Cardiac muscle cell (in vitro differentiated cells and primary cell): ENCODE results near the gene ATP23. TPM values are rescaled to one million over a fixed set of nuclear protein-coding genes. Genes with fewer than 3 reads are reported as not detected.

ENCODE experiments used
- DNase-seq, 2 donors: peaks; one replicate each; pipeline versions ENCODE4 v3.0.0 to v3.0.0-alpha.2; 2010 to 2017; ENCODE audit warnings: low read depth in 1 of 2, low spot score in 1 of 2
- H3K27ac ChIP-seq: fragments of 200-600 bp; sonication (generic); 2 replicates; pipeline ENCODE4 v1.5.1; 2016
- H3K27me3 ChIP-seq: fragments of 200-600 bp; sonication (generic); 2 replicates; pipeline ENCODE4 v1.6.0; 2016; ENCODE audit warnings: control low read depth
- H3K36me3 ChIP-seq: fragments of 200-600 bp; sonication (generic); 2 replicates; pipeline ENCODE4 v1.5.1; 2016; ENCODE audit warnings: control low read depth
- H3K4me1 ChIP-seq: fragments of 200-600 bp; sonication (generic); 2 replicates; pipeline ENCODE4 v1.8.1; 2017; ENCODE audit warnings: low read depth, mild to moderate bottlenecking, mixed run types
- H3K4me3 ChIP-seq: fragments of 200-600 bp; sonication (generic); 2 replicates; pipeline ENCODE4 v1.5.1; 2016; ENCODE audit warnings: mild to moderate bottlenecking
- H3K9me3 ChIP-seq: fragments of 200-600 bp; sonication (generic); 2 replicates; pipeline ENCODE4 v1.5.1; 2017; ENCODE audit warnings: low read depth, mild to moderate bottlenecking, control low read depth
- polyA plus RNA-seq: library from polyadenylated mRNA; unstranded; fragments of >200 nt; fragmentation: Nextera tagmentation; extraction: Ambion mirVana; gene quantifications from 2 replicates; pipeline ENCODE4 v1.2.1, GENCODE V29; 2016
- total RNA-seq: library from RNA; depleted of rRNA; stranded (reverse); fragments of >200 nt; gene quantifications from 2 replicates; pipeline ENCODE4 v1.2.3, GENCODE V29; 2016
- TF ChIP-seq, protein P1 (sequence below): IDR thresholded peaks from 2 replicates; pipeline ENCODE4 v1.5.1; 2012; ENCODE audit warnings: low read depth, mild to moderate bottlenecking, low read length

ATP23 gene
- total and polyA plus RNA-seq, 2 experiments from 2014 or later, result 9.2 to 11.4 TPM

DNA sequence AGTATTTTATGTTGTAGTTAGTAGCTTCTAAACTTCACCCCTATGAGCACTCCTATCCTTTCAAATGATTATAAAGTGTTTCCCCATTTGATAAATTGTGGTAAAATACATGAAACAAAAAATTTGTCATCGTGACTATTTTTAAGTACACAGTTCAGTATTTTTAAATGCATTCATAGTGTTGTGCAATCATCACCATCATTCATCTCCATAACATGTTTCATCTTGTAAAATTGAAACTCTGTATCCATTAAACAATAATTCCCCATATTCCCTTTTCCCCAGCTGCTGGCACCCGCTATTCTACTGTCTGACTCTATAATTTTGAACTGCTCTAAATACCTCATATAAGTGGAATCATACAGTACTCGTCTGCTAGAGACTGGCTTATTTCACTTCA lies 52.5 kb downstream of the ATP23 start:
- Histone ChIP-seq H3K9me3 (no peaks in the 10 kb centered on the region), H3K36me3 (no peaks in the 10 kb centered on the region), H3K4me3 (no peak overlapping the region), H3K27me3 (no peaks in the 10 kb centered on the region), H3K4me1 (no peaks in the 10 kb centered on the region), H3K27ac (no peak overlapping the region)
- TF ChIP-seq, protein P1, sequence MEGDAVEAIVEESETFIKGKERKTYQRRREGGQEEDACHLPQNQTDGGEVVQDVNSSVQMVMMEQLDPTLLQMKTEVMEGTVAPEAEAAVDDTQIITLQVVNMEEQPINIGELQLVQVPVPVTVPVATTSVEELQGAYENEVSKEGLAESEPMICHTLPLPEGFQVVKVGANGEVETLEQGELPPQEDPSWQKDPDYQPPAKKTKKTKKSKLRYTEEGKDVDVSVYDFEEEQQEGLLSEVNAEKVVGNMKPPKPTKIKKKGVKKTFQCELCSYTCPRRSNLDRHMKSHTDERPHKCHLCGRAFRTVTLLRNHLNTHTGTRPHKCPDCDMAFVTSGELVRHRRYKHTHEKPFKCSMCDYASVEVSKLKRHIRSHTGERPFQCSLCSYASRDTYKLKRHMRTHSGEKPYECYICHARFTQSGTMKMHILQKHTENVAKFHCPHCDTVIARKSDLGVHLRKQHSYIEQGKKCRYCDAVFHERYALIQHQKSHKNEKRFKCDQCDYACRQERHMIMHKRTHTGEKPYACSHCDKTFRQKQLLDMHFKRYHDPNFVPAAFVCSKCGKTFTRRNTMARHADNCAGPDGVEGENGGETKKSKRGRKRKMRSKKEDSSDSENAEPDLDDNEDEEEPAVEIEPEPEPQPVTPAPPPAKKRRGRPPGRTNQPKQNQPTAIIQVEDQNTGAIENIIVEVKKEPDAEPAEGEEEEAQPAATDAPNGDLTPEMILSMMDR, result no peak
- DNase-seq, result no peak

DNA sequence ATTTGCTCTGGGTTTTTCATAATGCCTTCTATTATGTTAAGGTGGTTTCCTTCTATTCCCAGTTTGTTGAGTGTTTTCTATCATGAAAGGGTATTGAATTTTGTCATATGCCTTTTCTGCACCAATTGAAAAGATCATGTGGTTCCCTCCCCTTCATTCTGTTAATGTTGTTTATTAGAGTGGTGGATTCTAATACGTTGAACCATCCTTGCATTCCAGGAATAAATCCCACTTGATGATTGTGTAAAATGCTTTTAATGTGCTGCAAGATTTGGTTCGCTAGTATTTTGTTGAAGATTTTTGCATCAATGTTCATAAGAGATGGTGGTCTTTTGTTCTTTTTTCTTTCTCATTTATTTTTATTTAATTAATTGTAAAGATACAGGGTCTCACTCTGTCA lies 55.2 kb downstream of the ATP23 start:
- H3K9me3 ChIP-seq, result no peaks in the 10 kb centered on the region
- no peaks in the 10 kb centered on the region for H3K27me3 ChIP-seq
- no peak overlapping the region for H3K4me3 ChIP-seq
- H3K27ac ChIP-seq, result no peak overlapping the region
- H3K36me3 ChIP-seq, result no peaks in the 10 kb centered on the region
- TF ChIP-seq, protein P1, result no peak
- no peaks in the 10 kb centered on the region for H3K4me1 ChIP-seq
- no peak for DNase-seq

DNA sequence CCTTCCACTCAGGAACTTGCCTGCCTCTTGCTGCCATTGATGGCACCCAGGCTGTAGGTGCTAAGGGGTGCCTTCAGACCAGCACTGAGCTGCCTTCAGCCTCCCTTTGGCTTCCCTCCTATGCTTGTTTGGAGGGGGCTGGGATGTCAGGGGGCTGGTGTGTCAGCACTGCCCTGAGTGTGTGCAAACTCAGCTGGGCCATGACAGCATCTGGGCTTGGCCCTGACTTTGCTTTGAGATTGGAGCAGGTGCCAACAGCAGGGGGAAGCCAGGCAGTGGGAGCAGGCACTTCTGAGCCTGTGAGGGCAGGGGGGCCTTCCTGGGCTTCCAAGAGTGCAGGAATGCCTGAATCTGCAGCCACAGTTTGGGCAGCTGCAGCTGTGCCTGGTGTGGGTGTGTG lies 56.9 kb downstream of the ATP23 start:
- Histone ChIP-seq H3K4me1 (no peaks in the 10 kb centered on the region), H3K9me3 (no peaks in the 10 kb centered on the region), H3K27me3 (no peaks in the 10 kb centered on the region), H3K36me3 (no peaks in the 10 kb centered on the region), H3K4me3 (no peak overlapping the region), H3K27ac (no peak overlapping the region)
- TF ChIP-seq, protein P1, result no peak
- no peak for DNase-seq

DNA sequence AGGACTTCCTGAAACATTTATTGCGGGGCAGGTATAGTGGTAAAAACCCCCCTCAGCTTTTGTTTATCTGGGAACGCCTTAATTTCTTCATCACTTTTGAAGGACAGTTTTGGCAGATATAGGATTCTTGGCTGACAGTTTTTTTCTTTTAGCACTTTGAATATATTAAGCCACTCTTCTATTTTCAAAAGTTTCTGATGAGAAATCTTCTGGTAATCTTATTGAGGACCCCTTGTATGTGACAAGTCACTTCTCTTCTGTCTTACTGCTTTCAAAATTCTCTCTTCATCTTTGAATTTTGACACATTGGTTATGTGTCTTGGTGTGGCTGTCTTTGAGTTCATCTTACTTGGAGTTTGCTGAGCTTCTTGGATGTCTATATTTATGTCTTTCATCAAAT lies 59.1 kb downstream of the ATP23 start:
- no peak overlapping the region for H3K27ac ChIP-seq
- TF ChIP-seq, protein P1, result no peak
- H3K36me3 ChIP-seq, result no peaks in the 10 kb centered on the region
- DNase-seq, result no peak
- no peaks in the 10 kb centered on the region for H3K27me3 ChIP-seq
- H3K4me1 ChIP-seq, result no peaks in the 10 kb centered on the region
- no peak overlapping the region for H3K4me3 ChIP-seq
- no peaks in the 10 kb centered on the region for H3K9me3 ChIP-seq

DNA sequence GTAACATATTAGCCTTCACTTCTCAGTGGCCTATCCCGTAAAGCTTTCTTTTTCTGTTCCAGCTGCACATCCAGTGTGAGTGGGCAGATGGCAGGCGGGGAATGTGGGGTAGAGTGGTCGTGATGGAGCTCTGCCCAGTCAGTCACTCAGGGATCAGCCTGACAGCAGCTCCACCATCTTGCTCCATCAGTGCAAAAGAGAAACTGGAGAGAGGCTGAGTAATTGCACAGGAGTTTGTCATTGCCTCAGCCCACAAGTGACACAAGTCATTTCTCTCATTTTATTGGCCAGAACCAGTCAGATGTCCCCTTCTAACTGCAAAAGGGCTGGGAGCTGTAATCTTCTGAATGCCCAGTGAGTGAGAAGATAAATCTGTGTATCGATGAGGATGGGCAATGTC lies 66.5 kb downstream of the ATP23 start:
- Histone ChIP-seq H3K36me3 (no peaks in the 10 kb centered on the region), H3K27me3 (no peaks in the 10 kb centered on the region), H3K4me3 (no peak overlapping the region), H3K4me1 (no peaks in the 10 kb centered on the region), H3K9me3 (no peaks in the 10 kb centered on the region), H3K27ac (no peak overlapping the region)
- TF ChIP-seq, protein P1, result no peak
- DNase-seq, result no peak

DNA sequence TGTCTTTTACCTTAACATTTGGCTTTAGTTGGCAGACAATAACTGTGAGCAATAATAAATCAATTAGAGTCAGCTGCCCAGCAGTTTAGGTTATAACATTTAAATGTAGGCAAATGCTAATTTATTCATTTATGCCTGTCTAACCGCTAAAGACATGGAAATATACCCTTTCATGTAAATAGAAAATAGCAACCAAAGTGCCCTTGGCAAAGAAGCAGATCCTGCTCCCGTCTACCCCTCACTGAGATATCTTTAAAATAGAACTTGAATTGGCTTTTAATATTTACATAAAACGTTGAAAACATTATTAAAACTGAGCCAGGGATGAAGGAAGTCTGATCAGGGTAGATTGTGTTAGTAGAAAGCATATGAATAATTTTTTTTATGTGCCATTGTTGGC lies 67.3 kb downstream of the ATP23 start:
- H3K9me3 ChIP-seq, result no peaks in the 10 kb centered on the region
- TF ChIP-seq, protein P1, result no peak
- no peak for DNase-seq
- H3K27ac ChIP-seq, result no peak overlapping the region
- H3K27me3 ChIP-seq, result no peaks in the 10 kb centered on the region
- no peaks in the 10 kb centered on the region for H3K4me1 ChIP-seq
- H3K4me3 ChIP-seq, result no peak overlapping the region
- no peaks in the 10 kb centered on the region for H3K36me3 ChIP-seq
